GM10248 (cell line): ENCODE data around the gene CDH7.

Experiments
- CTCF ChIA-PET: fragments of 300-600 bp; sonication (Branson Sonifier 250); formaldehyde crosslinking; extraction: SDS; loops from one replicate; lab custom pipeline; 2021; ENCODE audit warnings: antibody characterized with exemption; lab: Yijun Ruan, JAX
- POLR2A ChIA-PET: fragments of 350-650 bp; sonication (Branson Sonifier 250); formaldehyde crosslinking; extraction: SDS; loops from one replicate; lab custom pipeline; 2020; ENCODE audit warnings: antibody characterized with exemption; lab: Yijun Ruan, JAX
- DNase-seq: peaks from one replicate; pipeline ENCODE4 v3.0.0; 2012; ENCODE audit errors: extremely low spot score
- TF ChIP-seq, protein P1 (sequence below): IDR thresholded peaks from 2 replicates; pipeline ENCODE4 v1.5.1; 2012; ENCODE audit warnings: mild to moderate bottlenecking, low read depth; ENCODE audit errors: extremely low read depth, missing control alignments, control extremely low read depth

CDH7 gene

DNA sequence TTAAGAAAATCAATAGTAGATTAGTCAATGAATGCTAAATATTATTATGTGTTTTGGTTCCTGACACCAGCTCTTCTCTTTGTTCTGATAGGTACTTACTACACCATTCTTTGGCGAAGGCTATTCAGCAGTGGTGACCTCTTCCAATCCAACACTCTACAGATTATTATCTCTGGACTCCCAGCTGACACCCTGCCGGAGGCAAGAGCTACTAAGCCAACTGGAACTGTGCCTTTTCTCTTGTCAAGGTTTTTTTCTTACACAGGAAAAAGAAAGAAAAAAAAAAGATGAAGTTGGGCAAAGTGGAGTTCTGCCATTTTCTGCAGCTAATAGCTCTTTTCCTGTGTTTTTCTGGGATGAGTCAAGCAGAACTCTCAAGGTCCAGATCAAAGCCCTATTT, 11.7 kb downstream of the CDH7 start:
- CTCF ChIA-PET = interaction anchor here (0.9 to 2.1 kb wide), 2 partner anchors 8 to 10 kb away, joined by 3 to 6 read pairs; no protein-coding TSS in a partner anchor
- POLR2A ChIA-PET = no interaction called here
- no peak for DNase-seq
- TF ChIP-seq, protein P1, sequence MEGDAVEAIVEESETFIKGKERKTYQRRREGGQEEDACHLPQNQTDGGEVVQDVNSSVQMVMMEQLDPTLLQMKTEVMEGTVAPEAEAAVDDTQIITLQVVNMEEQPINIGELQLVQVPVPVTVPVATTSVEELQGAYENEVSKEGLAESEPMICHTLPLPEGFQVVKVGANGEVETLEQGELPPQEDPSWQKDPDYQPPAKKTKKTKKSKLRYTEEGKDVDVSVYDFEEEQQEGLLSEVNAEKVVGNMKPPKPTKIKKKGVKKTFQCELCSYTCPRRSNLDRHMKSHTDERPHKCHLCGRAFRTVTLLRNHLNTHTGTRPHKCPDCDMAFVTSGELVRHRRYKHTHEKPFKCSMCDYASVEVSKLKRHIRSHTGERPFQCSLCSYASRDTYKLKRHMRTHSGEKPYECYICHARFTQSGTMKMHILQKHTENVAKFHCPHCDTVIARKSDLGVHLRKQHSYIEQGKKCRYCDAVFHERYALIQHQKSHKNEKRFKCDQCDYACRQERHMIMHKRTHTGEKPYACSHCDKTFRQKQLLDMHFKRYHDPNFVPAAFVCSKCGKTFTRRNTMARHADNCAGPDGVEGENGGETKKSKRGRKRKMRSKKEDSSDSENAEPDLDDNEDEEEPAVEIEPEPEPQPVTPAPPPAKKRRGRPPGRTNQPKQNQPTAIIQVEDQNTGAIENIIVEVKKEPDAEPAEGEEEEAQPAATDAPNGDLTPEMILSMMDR = no peak

DNA sequence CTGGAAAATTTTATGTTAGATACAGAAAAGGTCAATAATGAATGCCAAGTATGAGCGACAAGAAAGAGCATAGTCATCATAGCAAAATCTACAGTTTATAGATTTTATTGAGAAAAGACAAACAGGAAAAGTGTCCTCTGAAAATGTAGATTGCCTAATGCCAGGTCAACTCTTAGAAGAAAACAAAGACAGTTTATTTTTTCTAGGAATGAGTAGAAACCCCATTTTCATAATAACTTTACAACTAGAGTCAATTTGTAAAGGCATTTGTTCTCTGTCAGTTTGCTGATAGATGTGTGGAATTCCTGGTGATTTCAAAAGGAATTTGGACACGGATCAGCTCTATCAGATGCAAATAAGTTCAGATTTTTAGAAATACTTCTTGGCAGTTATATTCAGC, 16.6 kb downstream of the CDH7 start:
- ChIA-PET POLR2A (no interaction called here), CTCF (interaction anchor here (1.4 kb wide), 1 partner anchor 13 kb away, joined by 4 read pairs; no protein-coding TSS in a partner anchor)
- DNase-seq = no peak
- TF ChIP-seq, protein P1 = no peak

DNA sequence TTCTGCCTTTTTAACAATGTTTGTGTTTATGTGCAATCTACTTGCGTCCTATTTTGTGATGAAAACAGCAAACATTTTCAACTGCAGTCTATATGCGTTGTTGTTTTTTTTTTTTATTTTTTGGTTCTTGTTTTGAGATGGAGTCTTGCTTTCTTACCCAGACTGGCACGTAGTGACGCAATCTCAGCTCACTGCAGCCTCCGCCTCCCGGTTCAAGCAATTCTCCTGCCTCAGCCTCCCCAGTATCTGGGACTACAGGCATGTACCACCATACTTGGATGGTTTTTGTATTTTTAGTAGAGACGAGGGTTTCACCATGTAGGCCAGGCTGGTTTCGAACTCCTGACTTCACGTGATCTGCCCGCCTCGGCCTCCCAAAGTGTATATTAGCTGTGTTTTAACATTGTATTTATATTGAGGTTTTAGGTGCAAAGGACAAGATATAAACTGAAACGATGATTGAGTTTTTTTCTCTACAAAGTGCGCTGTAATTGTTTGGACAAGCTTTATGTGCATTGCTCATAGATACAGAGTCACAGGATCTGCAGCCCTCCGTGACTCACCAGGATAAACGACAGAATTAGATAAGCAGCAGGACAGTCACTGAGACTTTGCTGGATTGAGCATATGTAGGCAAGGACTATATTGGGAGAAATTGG, 17.4 kb downstream of the CDH7 start:
- CTCF ChIA-PET = interaction anchor here (1.4 kb wide), 1 partner anchor 14 kb away, joined by 4 read pairs; no protein-coding TSS in a partner anchor
- TF ChIP-seq, protein P1 = no peak
- POLR2A ChIA-PET = no interaction called here
- no peak for DNase-seq

DNA sequence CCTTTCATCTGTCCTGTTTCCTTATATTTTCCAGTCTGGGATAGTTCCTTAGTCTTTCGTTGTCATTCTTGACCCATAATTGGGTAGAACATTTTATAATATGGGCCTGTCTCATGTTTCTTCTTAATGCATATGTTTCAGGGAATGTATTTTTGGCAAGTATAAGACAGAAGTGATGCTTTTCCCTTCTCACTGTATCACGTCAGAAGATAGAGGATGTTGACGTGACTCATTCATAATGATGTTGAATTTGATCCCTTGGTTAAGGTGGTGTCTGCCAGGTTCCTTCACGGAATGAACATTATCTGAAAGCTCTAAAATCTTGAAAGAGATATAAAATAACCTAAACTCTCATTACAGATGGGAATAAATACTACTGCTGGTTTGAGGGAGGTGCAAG, 18.8 kb downstream of the CDH7 start:
- CTCF ChIA-PET = interaction anchor here (1.3 kb wide), 1 partner anchor 9 kb away, joined by 3 read pairs; no protein-coding TSS in a partner anchor
- POLR2A ChIA-PET = no interaction called here
- no peak for DNase-seq
- TF ChIP-seq, protein P1 = no peak

DNA sequence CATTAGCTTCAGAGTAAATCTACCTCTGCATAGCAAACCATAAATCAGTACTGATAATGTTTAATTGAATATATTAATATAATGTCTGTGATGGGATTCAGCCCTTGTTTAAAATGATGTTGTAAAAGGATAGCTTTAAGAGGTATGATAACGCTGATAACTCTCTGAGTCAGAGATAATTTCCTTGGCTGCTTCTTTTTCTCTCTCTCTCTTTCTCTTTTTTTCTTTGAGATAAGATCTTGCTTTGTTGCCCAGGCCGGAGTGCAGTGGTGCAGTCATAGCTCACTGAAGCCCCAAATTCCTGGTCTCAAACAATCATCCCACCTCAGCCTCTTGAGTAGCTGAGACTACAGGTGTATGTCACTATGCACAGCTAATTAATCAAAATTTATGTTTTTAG, 35.7 kb downstream of the CDH7 start:
- no peak for DNase-seq
- CTCF ChIA-PET = interaction anchor here (0.8 to 2.9 kb wide), 2 partner anchors 12 to 75 kb away, joined by 3 to 14 read pairs; no protein-coding TSS in a partner anchor

DNA sequence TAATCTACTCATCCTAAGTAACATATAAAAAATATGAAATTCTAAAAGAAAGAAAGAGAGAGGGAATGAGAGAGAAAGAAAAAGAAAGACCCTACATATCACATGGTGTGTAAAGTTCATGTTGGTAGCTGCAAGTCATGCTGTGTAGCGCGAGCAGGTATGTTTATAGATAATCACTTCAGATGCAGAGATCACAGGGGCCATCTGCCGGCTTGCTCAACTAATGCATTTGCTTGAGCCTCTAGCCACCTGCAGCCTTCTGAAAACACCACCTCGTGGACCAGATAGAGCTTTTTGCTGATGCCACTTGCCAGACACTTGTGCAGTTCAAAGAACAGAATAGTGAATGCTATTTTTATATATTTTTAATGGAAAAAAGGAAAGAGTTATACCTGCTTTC, 37.6 kb downstream of the CDH7 start:
- ChIA-PET CTCF (interaction anchor here (2.9 kb wide), 1 partner anchor 14 kb away, joined by 14 read pairs; no protein-coding TSS in a partner anchor), POLR2A (no interaction called here)
- no peak for DNase-seq
- TF ChIP-seq, protein P1 = no peak

More for the DNA sequence above, 35.7 kb downstream of the CDH7 start:
- POLR2A ChIA-PET = no interaction called here
- TF ChIP-seq, protein P1 = no peak
